Hepatocyte (in vitro differentiated cells): Measurements from ENCODE around the gene DOP1A. TPM values are rescaled to one million over a fixed set of nuclear protein-coding genes. Genes with fewer than 3 reads are reported as not detected.

ENCODE experiments used
- DNase-seq: peaks from one replicate; pipeline ENCODE4 v3.0.0-alpha.2; 2016; ENCODE audit warnings: low spot score
- H2AFZ ChIP-seq: fragments of 200-600 bp; sonication (generic); 2 replicates; pipeline ENCODE4 v1.6.0; 2016; ENCODE audit warnings: antibody characterized with exemption, mild to moderate bottlenecking
- H3K27ac ChIP-seq: fragments of 200-600 bp; sonication (generic); 2 replicates; pipeline ENCODE4 v1.5.1; 2016; ENCODE audit warnings: mild to moderate bottlenecking
- H3K27me3 ChIP-seq: fragments of 200-600 bp; sonication (generic); 2 replicates; pipeline ENCODE4 v1.6.1; 2016
- H3K36me3 ChIP-seq: fragments of 200-600 bp; sonication (generic); replicated peaks from 2 replicates; pipeline ENCODE4 v1.5.1; 2016; ENCODE audit warnings: low read depth; ENCODE audit not compliant: insufficient read depth
- H3K4me1 ChIP-seq: fragments of 200-600 bp; sonication (generic); 2 replicates; pipeline ENCODE4 v1.5.1; 2016; ENCODE audit warnings: mild to moderate bottlenecking, moderate library complexity; ENCODE audit not compliant: insufficient read depth
- H3K4me2 ChIP-seq: fragments of 200-600 bp; sonication (generic); 2 replicates; pipeline ENCODE4 v1.6.0; 2016
- H3K4me3 ChIP-seq: fragments of 200-600 bp; sonication (generic); 2 replicates; pipeline ENCODE4 v1.5.1; 2016; ENCODE audit warnings: mild to moderate bottlenecking
- H3K79me2 ChIP-seq: fragments of 200-600 bp; sonication (generic); 2 replicates; pipeline ENCODE4 v1.6.0; 2017; ENCODE audit warnings: mild to moderate bottlenecking
- H3K9me2 ChIP-seq: fragments of 200-600 bp; sonication (generic); replicated peaks from 2 replicates; pipeline ENCODE4 v1.6.0; 2017; ENCODE audit warnings: mild to moderate bottlenecking; ENCODE audit not compliant: insufficient read depth
- H3K9me3 ChIP-seq: fragments of 200-600 bp; sonication (generic); 2 replicates; pipeline ENCODE4 v1.5.1; 2016; ENCODE audit warnings: low read depth, mild to moderate bottlenecking
- H4K20me1 ChIP-seq: fragments of 200-600 bp; sonication (generic); 2 replicates; pipeline ENCODE4 v1.6.0; 2016; ENCODE audit warnings: mild to moderate bottlenecking; ENCODE audit not compliant: insufficient read depth, poor library complexity, severe bottlenecking
- EZH2 ChIP-seq: fragments of 200-600 bp; sonication (generic); IDR thresholded peaks from 2 replicates; pipeline ENCODE4 v1.6.1; 2016; ENCODE audit warnings: antibody characterized with exemption, mild to moderate bottlenecking, borderline replicate concordance
- EZH2phosphoT487 ChIP-seq: fragments of 200-600 bp; sonication (generic); IDR thresholded peaks from one replicate; pipeline ENCODE4 v1.6.1; 2018; ENCODE audit warnings: antibody characterized with exemption, mild to moderate bottlenecking, low read depth, moderate library complexity; ENCODE audit not compliant: unreplicated experiment, severe bottlenecking
- WGBS: methylation state at CpG from one replicate; pipeline ENCODE4 v1.1.6; 2016; ENCODE audit warnings: low lambda C conversion rate; ENCODE audit errors: missing lambda C conversion rate; 5-methylcytosine and 5-hydroxymethylcytosine counted together
- polyA plus RNA-seq: library from polyadenylated mRNA; unstranded; fragments of >200 nt; fragmentation: Nextera tagmentation; extraction: Ambion mirVana; gene quantifications from 2 replicates; pipeline ENCODE4 v1.2.1, GENCODE V29; 2016
- total RNA-seq: library from RNA; depleted of rRNA; stranded (reverse); fragments of >200 nt; gene quantifications from 2 replicates; pipeline ENCODE4 v1.2.3, GENCODE V29; 2014
- TF ChIP-seq, protein P1 (sequence below): fragments of 200-600 bp; sonication (generic); IDR thresholded peaks from 2 replicates; pipeline ENCODE4 v1.5.1; 2016; ENCODE audit warnings: antibody characterized with exemption, mild to moderate bottlenecking; ENCODE audit not compliant: poor library complexity

Gene DOP1A
- total and polyA plus RNA-seq, 2 experiments from 2014 or later = 3.6 to 34.5 TPM

DNA sequence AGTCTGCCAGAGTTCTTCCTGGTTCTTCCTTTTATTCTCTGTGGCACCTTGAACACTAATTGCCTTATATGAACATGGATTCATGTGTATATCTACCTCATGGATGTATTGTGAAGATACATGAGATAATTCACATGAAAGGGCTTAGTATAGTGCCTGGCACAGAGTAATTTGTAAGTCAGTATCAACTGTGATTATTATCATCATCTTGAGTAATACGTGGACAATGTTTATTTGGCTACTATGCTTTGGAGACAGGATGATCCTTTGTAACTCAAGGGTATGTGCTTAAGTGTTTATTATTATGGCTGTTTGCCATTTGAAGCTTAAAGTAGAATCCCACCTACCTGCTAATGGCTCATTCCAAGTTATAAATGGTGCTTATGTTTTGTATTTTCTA is 16.0 kb downstream of the DOP1A start:
- Histone ChIP-seq H3K9me3 (no peaks in the 10 kb centered on the region), H3K36me3 (no peaks in the 10 kb centered on the region), H3K27ac (no peak overlapping the region), H3K9me2 (no peaks in the 10 kb centered on the region), H3K79me2 (peaks cover 58% of the 10 kb centered on the region), H3K27me3 (no peaks in the 10 kb centered on the region), H3K4me1 (no peaks in the 10 kb centered on the region), H3K4me3 (no peak overlapping the region), H4K20me1 (no peaks in the 10 kb centered on the region), H2AFZ (no peak overlapping the region), H3K4me2 (no peak overlapping the region)
- no peak for DNase-seq
- TF ChIP-seq EZH2 (no peak), EZH2phosphoT487 (no peak)
- TF ChIP-seq, protein P1, sequence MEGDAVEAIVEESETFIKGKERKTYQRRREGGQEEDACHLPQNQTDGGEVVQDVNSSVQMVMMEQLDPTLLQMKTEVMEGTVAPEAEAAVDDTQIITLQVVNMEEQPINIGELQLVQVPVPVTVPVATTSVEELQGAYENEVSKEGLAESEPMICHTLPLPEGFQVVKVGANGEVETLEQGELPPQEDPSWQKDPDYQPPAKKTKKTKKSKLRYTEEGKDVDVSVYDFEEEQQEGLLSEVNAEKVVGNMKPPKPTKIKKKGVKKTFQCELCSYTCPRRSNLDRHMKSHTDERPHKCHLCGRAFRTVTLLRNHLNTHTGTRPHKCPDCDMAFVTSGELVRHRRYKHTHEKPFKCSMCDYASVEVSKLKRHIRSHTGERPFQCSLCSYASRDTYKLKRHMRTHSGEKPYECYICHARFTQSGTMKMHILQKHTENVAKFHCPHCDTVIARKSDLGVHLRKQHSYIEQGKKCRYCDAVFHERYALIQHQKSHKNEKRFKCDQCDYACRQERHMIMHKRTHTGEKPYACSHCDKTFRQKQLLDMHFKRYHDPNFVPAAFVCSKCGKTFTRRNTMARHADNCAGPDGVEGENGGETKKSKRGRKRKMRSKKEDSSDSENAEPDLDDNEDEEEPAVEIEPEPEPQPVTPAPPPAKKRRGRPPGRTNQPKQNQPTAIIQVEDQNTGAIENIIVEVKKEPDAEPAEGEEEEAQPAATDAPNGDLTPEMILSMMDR = no peak
- WGBS = 68% methylated on average over 1 of the region's 1 CpG

- WGBS = 94% methylated on average over 2 of the region's 2 CpGs
- H3K36me3 ChIP-seq = no peaks in the 10 kb centered on the region
Observed at GRCh38 chr6:83086751-83087150, 19.3 kb downstream of the DOP1A start.

DNA sequence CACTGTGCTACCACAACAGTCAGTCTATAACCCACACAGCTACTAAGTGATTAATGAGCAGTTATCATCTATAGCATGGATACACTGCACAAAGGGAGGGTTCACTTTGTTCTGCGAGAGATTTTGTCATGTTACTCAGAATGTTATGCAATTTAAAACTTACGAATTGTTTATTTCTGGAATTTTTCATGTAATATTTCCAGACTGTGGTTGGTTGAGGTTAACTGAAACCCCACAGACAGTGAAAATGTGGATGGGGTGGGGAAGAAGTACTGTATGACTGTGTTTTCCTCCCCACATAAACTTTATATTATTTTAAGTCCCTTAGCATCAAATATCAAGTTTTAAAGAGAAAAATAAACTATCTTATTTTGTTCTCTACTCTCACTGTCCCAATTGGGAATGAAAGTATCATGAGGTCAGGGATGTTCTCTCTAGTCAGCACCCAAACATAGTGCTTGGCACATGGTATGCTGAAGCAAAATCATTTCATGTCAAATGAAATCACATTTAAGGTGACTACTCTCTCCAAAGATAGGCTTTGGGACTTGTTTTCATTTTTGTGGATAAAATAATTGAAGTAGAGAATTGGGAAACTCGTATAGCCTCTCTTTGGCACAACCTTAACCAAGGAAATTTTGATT is 25.4 kb downstream of the DOP1A start:
- Histone ChIP-seq H3K9me2 (no peaks in the 10 kb centered on the region), H2AFZ (no peak overlapping the region), H3K27ac (no peak overlapping the region), H3K27me3 (no peaks in the 10 kb centered on the region), H3K4me3 (no peak overlapping the region), H3K9me3 (no peaks in the 10 kb centered on the region), H3K4me2 (no peak overlapping the region), H3K79me2 (peaks cover 54% of the 10 kb centered on the region), H3K36me3 (no peaks in the 10 kb centered on the region), H3K4me1 (no peaks in the 10 kb centered on the region), H4K20me1 (peaks cover 4% of the 10 kb centered on the region)
- WGBS = 92% methylated on average over 3 of the region's 3 CpGs
- DNase-seq = no peak
- TF ChIP-seq EZH2phosphoT487 = no peak
- TF ChIP-seq EZH2 = no peak
- TF ChIP-seq, protein P1 = no peak

More at GRCh38 chr6:83086751-83087150, 19.3 kb downstream of the DOP1A start:
- Histone ChIP-seq H3K9me2 (no peaks in the 10 kb centered on the region), H4K20me1 (no peaks in the 10 kb centered on the region), H3K79me2 (peaks cover 39% of the 10 kb centered on the region), H3K27ac (no peak overlapping the region), H3K4me3 (no peak overlapping the region), H3K4me1 (no peaks in the 10 kb centered on the region), H3K4me2 (no peak overlapping the region), H2AFZ (no peak overlapping the region), H3K9me3 (no peaks in the 10 kb centered on the region), H3K27me3 (no peaks in the 10 kb centered on the region)
- no peak for DNase-seq
- TF ChIP-seq, protein P1 = no peak
- no peak for TF ChIP-seq EZH2phosphoT487
- no peak for TF ChIP-seq EZH2
